ENCODE results near the gene NABP2.
"Not testable (repeated sequence)": the region's sequence is repeated elsewhere in the genome, so short reads cannot be mapped to it uniquely, and the experiment has no call there.

NABP2 gene

GRCh38 chr12:56266693-56267442, 42.7 kb downstream of the NABP2 start, which contains the start of gene COQ10A:
COQ10A (plus strand) TSS chr12:56266942; CDS start chr12:56267119, 177 bp downstream.
- DNase-seq (ENCODE audit: low read depth): peak; percentile 57
- in situ Hi-C loops (cut with HindIII; ENCODE audit: low sequenced_read_pairs): no loop called here
- H3K4me3 ChIP-seq (ENCODE audit: low read depth, low read length): peak within 1 kb of the TSS; percentile 65
- TF ChIP-seq CTCF (IDR thresholded peaks at IDR 0.05; ENCODE audit: low read depth, low read length, missing control alignments): peak; percentile 76

GRCh38 chr12:56267443-56268071, 43.4 kb downstream of the NABP2 start:
- no peak for TF ChIP-seq CTCF (IDR thresholded peaks at IDR 0.05; ENCODE audit: low read depth, low read length, missing control alignments)
- in situ Hi-C loops (cut with HindIII; ENCODE audit: low sequenced_read_pairs): no loop called here
- peak overlapping the region; percentile 65 for H3K4me3 ChIP-seq (ENCODE audit: low read depth, low read length)
- DNase-seq (ENCODE audit: low read depth): no peak

GRCh38 chr12:56271031-56271430, 46.9 kb downstream of the NABP2 start:
- no peak overlapping the region for H3K4me3 ChIP-seq (ENCODE audit: low read depth, low read length)
- in situ Hi-C loops (cut with HindIII; ENCODE audit: low sequenced_read_pairs): no loop called here
- no peak for DNase-seq (ENCODE audit: low read depth)
- TF ChIP-seq CTCF (IDR thresholded peaks at IDR 0.05; ENCODE audit: low read depth, low read length, missing control alignments): peak; percentile 70

- H3K4me3 ChIP-seq (ENCODE audit: low read depth, low read length); DNase-seq (ENCODE audit: low read depth); in situ Hi-C loops (cut with HindIII; ENCODE audit: low sequenced_read_pairs): not testable (repeated sequence)
These were observed 48.3 kb downstream of the NABP2 start for GRCh38 chr12:56272468-56272867.

GRCh38 chr12:56274299-56274698, 50.2 kb downstream of the NABP2 start:
- DNase-seq (ENCODE audit: low read depth): no peak
- no peak for TF ChIP-seq CTCF (IDR thresholded peaks at IDR 0.05; ENCODE audit: low read depth, low read length, missing control alignments)

GRCh38 chr12:56278905-56279304, 54.8 kb downstream of the NABP2 start:
- DNase-seq (ENCODE audit: low read depth): no peak
- in situ Hi-C loops (cut with HindIII; ENCODE audit: low sequenced_read_pairs): no loop called here
- TF ChIP-seq CTCF (IDR thresholded peaks at IDR 0.05; ENCODE audit: low read depth, low read length, missing control alignments): no peak

More at GRCh38 chr12:56274299-56274698, 50.2 kb downstream of the NABP2 start:
- no peak overlapping the region for H3K4me3 ChIP-seq (ENCODE audit: low read depth, low read length)
- in situ Hi-C loops (cut with HindIII; ENCODE audit: low sequenced_read_pairs): no loop called here

More at GRCh38 chr12:56278905-56279304, 54.8 kb downstream of the NABP2 start:
- H3K4me3 ChIP-seq (ENCODE audit: low read depth, low read length): no peak overlapping the region
